Colon (tissue), 2 donors: ENCODE data around the gene PARD3B.

ENCODE experiments used
- FAIRE-seq: peaks from 2 replicates; lab custom pipeline; 2012; peaks lifted over from hg19 to GRCh38; lab: Jason Lieb, UNC
- donor health status: control.
- donor health status: control.

PARD3B gene

DNA sequence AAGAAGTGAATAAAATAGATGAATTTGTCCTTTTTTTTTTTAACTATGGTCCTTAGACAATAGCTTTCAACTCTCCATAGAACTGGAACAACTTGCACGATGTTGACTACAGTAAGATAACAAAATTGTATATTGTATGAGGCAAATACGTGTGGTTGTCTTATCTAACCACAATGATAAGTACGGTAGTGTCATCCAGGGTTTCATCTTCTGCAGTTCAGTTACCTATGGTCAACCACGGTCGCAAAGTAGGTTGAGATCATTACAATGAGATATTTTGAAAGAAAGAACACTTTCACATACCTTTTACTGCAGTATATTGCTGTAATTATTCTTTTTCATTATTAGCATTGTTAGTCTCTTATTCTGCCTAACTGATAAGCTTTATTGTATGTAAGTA, 295.2 kb downstream of the PARD3B start:
- no peak for FAIRE-seq

- no peak for FAIRE-seq
Measured at GRCh38 chr2:204842068-204842467, 296.8 kb downstream of the PARD3B start.

GRCh38 chr2:204842661-204843485, 297.6 kb downstream of the PARD3B start:
- FAIRE-seq, result no peak

GRCh38 chr2:204846471-204846870, 301.2 kb downstream of the PARD3B start:
- no peak for FAIRE-seq

DNA sequence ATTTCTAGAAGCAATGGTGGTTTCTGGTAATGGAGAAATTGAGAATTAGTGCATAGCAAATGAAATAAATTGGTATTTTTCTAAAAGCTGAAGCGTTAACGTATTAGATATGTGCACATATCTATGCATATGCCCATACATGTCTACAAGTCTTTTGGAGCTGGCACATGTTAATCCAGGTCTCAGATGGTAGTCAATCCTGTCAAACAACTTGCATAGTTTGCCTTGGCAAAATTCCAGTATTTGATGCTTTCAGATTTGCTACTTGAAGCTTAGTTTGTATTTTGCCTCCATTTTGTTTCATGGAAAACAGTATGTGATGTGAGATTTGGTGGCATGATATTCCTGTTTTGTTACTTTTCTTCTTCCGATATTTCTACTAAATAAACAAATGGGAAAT, 304.6 kb downstream of the PARD3B start:
- FAIRE-seq, result no peak

DNA sequence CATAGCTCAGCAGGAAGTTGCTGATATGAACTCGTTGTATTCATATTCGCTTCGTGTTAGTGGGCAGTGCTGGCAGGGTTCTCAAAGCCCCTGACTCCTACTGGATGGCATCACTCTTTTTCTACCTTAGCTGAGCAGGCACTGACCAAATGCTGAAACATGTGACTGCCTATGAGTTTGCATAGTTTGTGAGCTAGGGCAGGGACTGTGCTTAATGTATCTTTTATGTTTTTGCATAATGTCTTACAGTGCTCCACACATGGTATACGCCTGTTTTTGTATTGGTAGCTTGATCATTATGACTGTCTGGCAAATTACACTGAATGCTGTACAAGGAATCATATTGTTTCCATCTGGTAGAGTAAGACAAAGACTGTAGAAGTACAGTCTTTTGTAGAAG, 305.3 kb downstream of the PARD3B start:
- FAIRE-seq, result no peak

GRCh38 chr2:204853905-204854304, 308.6 kb downstream of the PARD3B start:
- no peak for FAIRE-seq

DNA sequence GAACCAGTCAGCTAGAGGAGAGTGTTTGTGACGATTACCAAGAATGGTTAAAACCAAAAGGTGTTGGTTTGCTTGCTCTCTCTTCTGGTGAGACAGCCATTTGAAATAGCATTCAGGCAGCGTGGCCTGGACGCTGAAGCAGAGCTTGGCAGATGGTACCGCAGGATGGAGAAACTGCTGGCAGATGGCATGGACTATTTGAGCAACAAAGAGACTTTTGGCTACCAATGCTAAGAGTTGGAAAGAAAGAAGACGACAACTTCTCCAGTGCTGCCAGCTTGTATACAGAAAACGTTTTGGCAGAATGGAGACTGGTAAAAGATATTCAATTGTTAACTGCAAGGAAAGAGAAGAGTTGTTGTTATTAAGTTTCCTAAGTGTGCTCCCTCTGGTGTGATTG, 315.0 kb downstream of the PARD3B start:
- no peak for FAIRE-seq

DNA sequence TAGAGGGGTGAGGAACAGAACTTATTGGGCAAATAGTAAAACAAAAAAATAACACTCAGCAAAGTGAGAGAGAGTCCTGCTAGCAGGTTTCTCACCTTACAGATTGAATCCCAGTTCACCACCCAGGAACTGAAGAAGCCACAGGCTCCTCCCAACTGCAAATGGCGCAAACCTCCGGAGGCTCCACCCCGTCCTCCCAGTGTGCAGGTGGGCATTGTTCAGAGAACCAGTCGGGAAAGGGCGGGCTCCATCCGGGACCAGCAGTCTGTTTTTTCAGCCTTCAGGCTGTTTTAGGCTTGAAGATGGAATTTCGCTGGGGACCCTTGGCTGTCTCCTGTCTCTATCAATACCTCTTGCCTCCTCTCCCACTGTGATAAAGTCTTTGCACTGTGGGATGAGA, 317.5 kb downstream of the PARD3B start:
- FAIRE-seq, result no peak

DNA sequence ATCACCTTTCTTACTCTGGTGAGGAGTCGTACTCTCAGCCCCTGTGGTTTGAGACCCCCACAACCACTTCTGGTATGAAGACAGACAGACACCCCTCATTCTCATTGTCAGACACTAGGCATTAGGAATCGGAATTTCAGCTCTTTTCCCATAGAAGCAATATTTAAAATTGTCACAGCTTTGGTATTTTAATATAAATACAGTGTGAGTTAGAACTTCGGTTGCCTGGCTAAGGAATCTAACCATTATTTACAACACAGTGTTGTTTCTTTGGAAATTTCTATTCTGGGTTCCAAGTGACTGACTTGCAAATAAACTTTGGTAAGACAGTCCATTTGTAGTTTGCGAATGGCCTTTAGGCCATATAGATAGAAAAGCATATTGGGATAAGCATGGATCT, 318.1 kb downstream of the PARD3B start:
- no peak for FAIRE-seq

DNA sequence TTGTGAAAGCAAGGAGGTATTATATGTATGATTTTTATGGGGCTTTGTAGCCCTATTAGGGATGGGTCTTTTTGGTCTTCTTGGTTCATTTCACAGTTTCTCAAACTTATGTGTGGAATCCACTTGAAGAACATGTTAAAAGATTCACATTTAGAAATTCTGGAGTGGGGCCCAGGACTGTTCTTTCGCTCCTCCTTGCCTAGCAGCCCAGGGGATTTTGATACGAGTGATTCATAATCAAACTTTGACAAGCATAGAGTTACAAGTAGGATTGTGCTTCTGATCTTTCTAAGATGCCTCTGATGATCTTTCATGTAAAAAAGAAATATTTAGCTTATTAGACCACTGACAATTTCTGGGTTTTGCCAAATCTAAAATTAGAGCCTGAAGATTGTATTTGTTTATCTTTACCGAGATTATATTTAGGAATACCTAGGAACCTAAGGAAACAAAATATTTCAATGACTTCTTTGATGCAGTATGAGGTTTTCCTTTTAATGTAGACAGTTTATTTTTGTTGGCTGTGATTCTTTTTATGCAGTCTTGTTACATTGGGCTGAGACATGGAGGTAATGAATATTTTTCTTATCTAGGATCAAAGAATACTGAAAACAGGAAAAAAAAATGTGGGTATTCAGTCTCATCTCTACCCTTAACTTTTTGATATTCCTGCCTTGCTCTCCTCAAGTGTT, 324.0 kb downstream of the PARD3B start:
- no peak for FAIRE-seq

- no peak for FAIRE-seq
Measured at GRCh38 chr2:204870053-204870452, 324.8 kb downstream of the PARD3B start.

- FAIRE-seq, result no peak
Measured at GRCh38 chr2:204871231-204871953, 326.1 kb downstream of the PARD3B start.

- FAIRE-seq, result no peak
Measured at GRCh38 chr2:204876311-204876710, 331.0 kb downstream of the PARD3B start.

GRCh38 chr2:204877691-204878090, 332.4 kb downstream of the PARD3B start:
- no peak for FAIRE-seq

DNA sequence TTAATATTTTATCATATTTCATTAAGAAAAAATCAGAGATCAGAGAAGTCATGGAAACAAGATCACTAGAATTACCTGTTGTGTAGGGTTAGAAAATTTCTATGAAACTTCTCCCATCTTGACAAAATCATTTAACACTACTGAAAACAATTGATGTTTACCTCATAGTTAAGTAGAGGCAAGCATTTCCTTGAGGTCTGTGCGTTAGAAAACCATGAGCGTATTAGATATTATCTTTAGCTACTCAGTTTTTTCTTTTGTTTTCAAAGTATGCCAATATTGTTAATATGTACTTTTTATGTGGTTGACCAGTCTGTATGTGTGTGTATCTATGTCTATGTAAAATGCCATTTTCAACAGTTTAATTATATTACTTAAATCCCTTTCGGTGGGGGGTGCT, 335.7 kb downstream of the PARD3B start:
- FAIRE-seq, result no peak

GRCh38 chr2:204881655-204882054, 336.4 kb downstream of the PARD3B start:
- no peak for FAIRE-seq

- no peak for FAIRE-seq
Measured at GRCh38 chr2:204885747-204886146, 340.5 kb downstream of the PARD3B start.

- FAIRE-seq, result no peak
Measured at GRCh38 chr2:204886713-204887112, 341.4 kb downstream of the PARD3B start.

- no peak for FAIRE-seq
Measured at GRCh38 chr2:204888222-204888621, 342.9 kb downstream of the PARD3B start.

DNA sequence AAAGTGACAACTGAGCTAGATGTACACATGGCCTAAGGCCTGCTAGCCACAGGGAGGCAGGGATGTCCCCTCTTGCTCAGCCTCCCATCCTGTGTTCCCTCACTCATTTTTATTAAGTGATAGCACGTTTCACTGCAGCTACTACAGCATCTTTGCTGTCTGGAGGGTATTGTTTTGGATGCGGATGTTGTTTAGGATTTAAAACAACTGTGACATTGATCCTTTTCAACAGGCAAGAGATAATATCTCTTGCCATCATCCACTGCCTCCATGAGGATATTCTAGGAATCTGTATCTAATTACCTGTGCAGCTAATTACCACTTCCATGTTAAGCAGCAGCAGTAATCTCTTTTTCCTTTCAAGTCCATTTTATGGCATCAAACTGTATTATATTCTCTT, 345.4 kb downstream of the PARD3B start:
- no peak for FAIRE-seq

- FAIRE-seq, result no peak
Measured at GRCh38 chr2:204891739-204892138, 346.5 kb downstream of the PARD3B start.
